GM12878 (cell line): ENCODE data around the gene CDH1. TPM values are rescaled to one million over a fixed set of nuclear protein-coding genes. Genes with fewer than 3 reads are reported as not detected.

Experiments used
- ATAC-seq: fragments of 200-7000 bp; cut with Tn5 transposase; 3 replicates; pipeline ENCODE4 v1.9.1; 2020; ENCODE audit warnings: mild to moderate bottlenecking, moderate library complexity
- BruUV-seq: library from RNA; stranded (reverse); fragments of 400-500 nt; replicated peaks from 2 replicates; lab custom pipeline; 2021; lab: Mats Ljungman, UMichigan
- CTCF ChIA-PET: fragments of 300-600 bp; sonication (Branson Sonifier 250); formaldehyde crosslinking; extraction: SDS; loops from one replicate; lab custom pipeline; 2021; ENCODE audit warnings: inconsistent platforms; lab: Yijun Ruan, JAX
- POLR2A ChIA-PET: fragments of 350-600 bp; formaldehyde crosslinking; extraction: SDS; loops from one replicate; lab custom pipeline; 2021; ENCODE audit warnings: inconsistent platforms; lab: Charles Lee
- RAD21 ChIA-PET: fragments of 300-600 bp; sonication (Branson Sonifier 250); formaldehyde crosslinking; loops from one replicate; lab custom pipeline; 2023; ENCODE audit warnings: antibody characterized with exemption; ENCODE audit not compliant: unreplicated experiment; lab: Charles Lee
- SMC1A ChIA-PET: fragments of 300-600 bp; sonication (Branson Sonifier 250); formaldehyde crosslinking; loops from one replicate; lab custom pipeline; 2023; ENCODE audit not compliant: unreplicated experiment, uncharacterized antibody; lab: Charles Lee
- DNase-seq: peaks from one replicate; pipeline ENCODE4 v3.0.0-alpha.2; 2011; ENCODE audit warnings: low read depth, low spot score
- FAIRE-seq: peaks from 3 replicates; lab custom pipeline; 2011; peaks lifted over from hg19 to GRCh38; lab: Jason Lieb, UNC
- H2AFZ ChIP-seq: 2 replicates; pipeline ENCODE4 v1.6.0; 2011; ENCODE audit warnings: low read depth, low read length, control low read depth; ENCODE audit not compliant: control insufficient read depth
- H3K27ac ChIP-seq: 2 replicates; pipeline ENCODE4 v1.5.1; 2011; ENCODE audit warnings: control low read depth; ENCODE audit not compliant: control insufficient read depth, insufficient read depth
- H3K27me3 ChIP-seq, 2 experiments: replicated peaks in 1 of 2; 2 replicates each; pipeline versions ENCODE4 v1.6.0 to v1.6.1; 2011; ENCODE audit warnings: low read length in 1 of 2; ENCODE audit not compliant: control insufficient read depth in 2 of 2, insufficient read depth in 2 of 2
- H3K36me3 ChIP-seq, 2 experiments: 2 replicates each; pipeline ENCODE4 v1.5.1; 2011; ENCODE audit warnings: low read length in 1 of 2; ENCODE audit not compliant: control insufficient read depth in 2 of 2, insufficient read depth in 2 of 2
- H3K4me1 ChIP-seq: 2 replicates; pipeline ENCODE4 v1.6.1; 2011; ENCODE audit warnings: mild to moderate bottlenecking, low read length, moderate library complexity, mixed read lengths; ENCODE audit not compliant: control insufficient read depth, insufficient read depth
- H3K4me2 ChIP-seq: 2 replicates; pipeline ENCODE4 v1.6.0; 2011; ENCODE audit warnings: control low read depth; ENCODE audit not compliant: control insufficient read depth, insufficient read depth
- H3K4me3 ChIP-seq: fragments of 200-600 bp; sonication (generic); 2 replicates; pipeline ENCODE4 v1.5.1; 2016
- H3K79me2 ChIP-seq: 2 replicates; pipeline ENCODE4 v1.6.0; 2011; ENCODE audit warnings: low read length; ENCODE audit not compliant: control insufficient read depth, insufficient read depth
- H3K9ac ChIP-seq: 2 replicates; pipeline ENCODE4 v1.8.0; 2011; ENCODE audit warnings: low read length, control low read depth, mixed read lengths; ENCODE audit not compliant: control insufficient read depth, insufficient read depth
- H3K9me3 ChIP-seq: replicated peaks from 3 replicates; pipeline ENCODE4 v1.5.1; 2011; ENCODE audit warnings: mild to moderate bottlenecking, low read length; ENCODE audit not compliant: control insufficient read depth, insufficient read depth
- H4K20me1 ChIP-seq: 2 replicates; pipeline ENCODE4 v1.6.0; 2011; ENCODE audit not compliant: control insufficient read depth, insufficient read depth
- CBX3 ChIP-seq: fragments of 200-600 bp; sonication (generic); IDR thresholded peaks from 2 replicates; pipeline ENCODE4 v1.6.1; 2016; ENCODE audit warnings: low read depth, borderline replicate concordance
- CHD4 ChIP-seq: fragments of 200-600 bp; sonication (generic); IDR thresholded peaks from 2 replicates; pipeline ENCODE4 v1.6.1; 2016; ENCODE audit warnings: mild to moderate bottlenecking
- DPF2 ChIP-seq: fragments of 450-650 bp; IDR thresholded peaks from 2 replicates; pipeline ENCODE4 v1.6.1; 2017; ENCODE audit warnings: mild to moderate bottlenecking
- E4F1 ChIP-seq: fragments of 450-650 bp; IDR thresholded peaks from 2 replicates; pipeline ENCODE4 v1.6.1; 2018; ENCODE audit warnings: borderline replicate concordance, mild to moderate bottlenecking; ENCODE audit not compliant: partially characterized antibody
- ETV6 ChIP-seq, 2 experiments: fragments of 450-650 bp in 1 of 2; IDR thresholded peaks in 1 of 2; conservative IDR thresholded peaks in 1 of 2; 2 replicates each; pipeline ENCODE4 v1.6.1; 2014; ENCODE audit warnings: antibody characterized with exemption in 1 of 2, borderline replicate concordance in 1 of 2, low read depth in 1 of 2, mild to moderate bottlenecking in 1 of 2, moderate library complexity in 1 of 2
- FOXM1 ChIP-seq: IDR thresholded peaks from 2 replicates; pipeline ENCODE4 v1.6.1; 2012; ENCODE audit warnings: low read depth, mild to moderate bottlenecking, inconsistent platforms, low read length, moderate library complexity
- IKZF1 ChIP-seq: fragments of 450-650 bp; conservative IDR thresholded peaks from 2 replicates; pipeline ENCODE4 v1.6.1; 2017; ENCODE audit warnings: antibody characterized with exemption, mild to moderate bottlenecking
- JUNB ChIP-seq: IDR thresholded peaks from 2 replicates; pipeline ENCODE4 v1.6.1; 2016; ENCODE audit warnings: antibody characterized with exemption, mild to moderate bottlenecking
- LARP7 ChIP-seq: fragments of 450-650 bp; IDR thresholded peaks from 2 replicates; pipeline ENCODE4 v1.6.1; 2017; ENCODE audit warnings: mild to moderate bottlenecking
- MYB ChIP-seq: fragments of 150-350 bp; IDR thresholded peaks from 2 replicates; pipeline ENCODE4 v1.6.1; 2014; ENCODE audit warnings: mild to moderate bottlenecking, low read depth, low read length, borderline replicate concordance
- NBN ChIP-seq: fragments of 450-650 bp; IDR thresholded peaks from 2 replicates; pipeline ENCODE4 v1.6.1; 2016
- NFXL1 ChIP-seq: fragments of 450-650 bp; IDR thresholded peaks from 2 replicates; pipeline ENCODE4 v1.6.1; 2017; ENCODE audit warnings: antibody characterized with exemption, mild to moderate bottlenecking, borderline replicate concordance
- NR2C2 ChIP-seq: IDR thresholded peaks from 2 replicates; pipeline ENCODE4 v1.6.1; 2011; ENCODE audit warnings: borderline replicate concordance, low read depth; ENCODE audit not compliant: control insufficient read depth, insufficient read length
- PAX8 ChIP-seq: fragments of 450-650 bp; IDR thresholded peaks from 2 replicates; pipeline ENCODE4 v1.6.1; 2017; ENCODE audit warnings: mild to moderate bottlenecking, moderate library complexity
- RELB ChIP-seq: fragments of 450-650 bp; IDR thresholded peaks from 2 replicates; pipeline ENCODE4 v1.6.1; 2017; ENCODE audit warnings: low read depth, mild to moderate bottlenecking, moderate library complexity
- RUNX3 ChIP-seq: IDR thresholded peaks from 2 replicates; pipeline ENCODE4 v1.6.1; 2012; ENCODE audit warnings: low read length, inconsistent platforms
- SIN3A ChIP-seq: IDR thresholded peaks from 2 replicates; pipeline ENCODE4 v1.6.1; 2012; ENCODE audit warnings: low read depth, low read length, improper control_type of control experiment
- SUZ12 ChIP-seq: fragments of 200-600 bp; sonication (generic); IDR thresholded peaks from one replicate; pipeline ENCODE4 v1.6.1; 2018; ENCODE audit warnings: antibody characterized with exemption, mild to moderate bottlenecking; ENCODE audit not compliant: unreplicated experiment
- ZBED1 ChIP-seq: IDR thresholded peaks from 2 replicates; pipeline ENCODE4 v1.6.1; 2016; ENCODE audit warnings: borderline replicate concordance
- WGBS: methylation state at CpG from one replicate; pipeline ENCODE4 v1.1.6; 2016; ENCODE audit warnings: low lambda C conversion rate; ENCODE audit not compliant: insufficient replicate concordance, insufficient coverage; ENCODE audit errors: missing lambda C conversion rate; 5-methylcytosine and 5-hydroxymethylcytosine counted together
- in situ Hi-C: fragments of 300-500 bp; cut with MboI; formaldehyde crosslinking; loops from 9 replicates; pipeline ENCODE4 v1.14.3; 2018; ENCODE audit warnings: mixed read lengths
- intact Hi-C: fragments of 100-400 bp; cut with micrococcal nuclease; formaldehyde crosslinking; loops from one replicate; pipeline ENCODE4 v1.14.2; 2022; ENCODE audit not compliant: unreplicated experiment
- polyA plus RNA-seq, 11 experiments: library from polyadenylated mRNA; depleted of rRNA in 4 of 11; unstranded in 6 of 11; stranded (reverse) in 5 of 11; fragments of >200 nt; fragmentation: Nextera tagmentation in 4 of 11; fragmentation: Illumina TruSeq in 1 of 11; extraction: Ambion mirVana in 4 of 11; extraction: Trizol in 1 of 11; gene quantifications; 1 replicate in 1 of 11; 2 replicates in 10 of 11; pipeline versions ENCODE4 v1.2.1 to v1.2.3, GENCODE V29; 2011 to 2016; ENCODE audit warnings: inconsistent platforms in 2 of 11, missing spikeins in 2 of 11, low read depth in 1 of 11
- total RNA-seq, 4 experiments: library from RNA; depleted of rRNA in 3 of 4; stranded (reverse); fragments of >200 nt in 3 of 4; fragmentation: Illumina TruSeq in 1 of 4; extraction: Trizol in 1 of 4; gene quantifications; 2 replicates each; pipeline versions ENCODE4 v1.2.1 to v1.2.3, GENCODE V29; 2013 to 2021

Gene CDH1
- total and polyA plus RNA-seq, 10 of the 15 experiments (the other 5 are each of a cell fraction or from before 2014, with no cell fraction given) = 2.2 to 30.6 (median 17.7) TPM

DNA sequence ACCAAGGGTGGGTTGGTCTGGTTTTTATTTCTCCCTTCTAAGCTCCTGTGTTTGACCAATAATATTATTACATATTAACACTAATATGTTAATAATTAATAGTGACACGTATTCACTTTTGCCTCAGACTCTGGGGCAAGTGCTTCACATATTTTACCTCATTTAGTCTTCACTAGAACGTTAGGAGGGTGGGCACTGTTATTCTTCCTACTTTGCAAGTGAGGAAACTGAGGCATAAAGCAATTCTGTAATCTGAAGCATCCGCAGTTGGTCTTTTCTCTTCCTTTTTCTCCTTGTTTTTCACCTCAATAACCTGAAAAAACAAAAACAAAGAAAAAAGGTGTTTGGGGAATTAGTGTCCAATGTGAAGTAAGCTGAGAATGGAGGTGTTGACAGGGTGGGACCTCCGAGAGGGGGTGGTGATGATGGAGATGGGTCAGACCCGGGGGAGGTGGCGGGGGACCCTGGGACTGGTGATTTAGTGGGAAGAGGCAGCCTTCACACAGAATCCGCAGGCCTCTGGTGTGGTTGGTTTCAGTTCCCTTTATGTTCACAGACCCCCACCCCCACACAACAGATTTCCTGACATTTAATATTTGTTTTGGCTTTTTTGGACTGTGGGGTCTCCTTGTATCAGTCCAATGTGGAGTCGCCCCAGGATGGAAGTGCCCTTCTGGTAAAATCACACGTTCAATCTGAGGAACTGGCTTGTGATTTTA is 3.7 kb downstream of the CDH1 start:
- FAIRE-seq (no peak), DNase-seq (no peak), ATAC-seq (peak; percentile 80)
- SMC1A ChIA-PET = interaction anchor here (0.6 to 4.3 kb wide), 14 partner anchors 10 to 52 kb away, joined by 3 to 26 read pairs (median 4); no protein-coding TSS in a partner anchor
- Histone ChIP-seq H3K9me3 (no peaks in the 10 kb centered on the region; the same call in 2 of the 3 replicates), H3K4me1 (peaks cover 21% of the 10 kb centered on the region), H3K36me3 (no peaks in the 10 kb centered on the region), H2AFZ (no peak overlapping the region), H3K27ac (no peak overlapping the region), H3K4me2 (peak overlapping the region; percentile 26), H3K27me3 (no peaks in the 10 kb centered on the region; a peak in 1 of 4 replicates), H3K9ac (no peak overlapping the region; the same call in 1 of the 2 replicates), H3K4me3 (no peak overlapping the region), H3K79me2 (no peaks in the 10 kb centered on the region), H4K20me1 (no peaks in the 10 kb centered on the region)
- RAD21 ChIA-PET = interaction anchor here (0.9 to 2.5 kb wide), 6 partner anchors 12 to 42 kb away, joined by 3 to 19 read pairs (median 4); no protein-coding TSS in a partner anchor
- TSS peak; percentile 47 for BruUV-seq
- intact Hi-C loops = loop anchor here (1.0 kb wide), 1 partner anchor 16 kb away; no protein-coding TSS in a partner anchor
- in situ Hi-C loops = no loop called here
- WGBS = 38% methylated on average over 9 of the region's 9 CpGs
- CTCF ChIA-PET = interaction anchor here (1.0 to 1.2 kb wide), 4 partner anchors 11 to 53 kb away, joined by 3 to 6 read pairs (median 3); no protein-coding TSS in a partner anchor
- POLR2A ChIA-PET = interaction anchor here (0.5 to 3.1 kb wide), 5 partner anchors 10 to 387 kb away, joined by 3 to 17 read pairs (median 5); no protein-coding TSS in a partner anchor
- TF ChIP-seq CBX3 (no peak), CHD4 (no peak), RUNX3 (peak; percentile 97), DPF2 (peak; percentile 98), JUNB (no peak), ZBED1 (no peak), RELB (peak; percentile 86), FOXM1 (peak; percentile 6; the same call in 1 of the 2 replicates), PAX8 (no peak), IKZF1 (peak; percentile 93), MYB (no peak), LARP7 (no peak), SIN3A (no peak), E4F1 (no peak), SUZ12 (no peak), NFXL1 (no peak), NR2C2 (no peak), NBN (peak; percentile 62; the same call in 1 of the 2 replicates), ETV6 (conservative IDR thresholded peaks at IDR 0.05 in 1 of 2, IDR thresholded peaks at IDR 0.05 in 1 of 2; ENCODE audit: borderline replicate concordance in 1 of 2, low read depth in 1 of 2) (0 out of 4 replicates have a peak, but pooled peaks of 1 of the 2 experiments have one; percentile 9)
